GM12878 (cell line): ENCODE results near the gene APOLD1.

Experiments
- GABPA ChIP-seq: IDR thresholded peaks from 2 replicates; pipeline ENCODE4 v1.6.1; 2014; ENCODE audit warnings: antibody characterized with exemption, low read depth, mild to moderate bottlenecking, inconsistent platforms
- JUND ChIP-seq: IDR thresholded peaks from 2 replicates; pipeline ENCODE4 v1.6.1; 2012; ENCODE audit warnings: low read depth, mild to moderate bottlenecking, low read length, improper control_type of control experiment, moderate library complexity
- MTA3 ChIP-seq: IDR thresholded peaks from 2 replicates; pipeline ENCODE4 v1.6.1; 2012; ENCODE audit warnings: low read length, inconsistent platforms, borderline replicate concordance
- NRF1 ChIP-seq: conservative IDR thresholded peaks from 2 replicates; pipeline ENCODE4 v1.6.1; 2011; ENCODE audit warnings: mild to moderate bottlenecking, low read depth, low read length, improper control_type of control experiment
- SREBF2 ChIP-seq: IDR thresholded peaks from 2 replicates; pipeline ENCODE4 v1.6.1; 2012; ENCODE audit warnings: mild to moderate bottlenecking, low read length
- TF ChIP-seq, protein P1 (sequence below), 3 experiments: IDR thresholded peaks in 2 of 3; conservative IDR thresholded peaks in 1 of 3; 2 replicates each; pipeline ENCODE4 v1.5.1; 2011; ENCODE audit warnings: low read depth in 3 of 3, low read length in 3 of 3, mild to moderate bottlenecking in 3 of 3, control low read depth in 2 of 3, moderate library complexity in 2 of 3, inconsistent platforms in 1 of 3, mixed read lengths in 1 of 3; ENCODE audit not compliant: control insufficient read depth in 2 of 3, insufficient read depth in 1 of 3; ENCODE audit errors: extremely low read depth in 1 of 3

DNA sequence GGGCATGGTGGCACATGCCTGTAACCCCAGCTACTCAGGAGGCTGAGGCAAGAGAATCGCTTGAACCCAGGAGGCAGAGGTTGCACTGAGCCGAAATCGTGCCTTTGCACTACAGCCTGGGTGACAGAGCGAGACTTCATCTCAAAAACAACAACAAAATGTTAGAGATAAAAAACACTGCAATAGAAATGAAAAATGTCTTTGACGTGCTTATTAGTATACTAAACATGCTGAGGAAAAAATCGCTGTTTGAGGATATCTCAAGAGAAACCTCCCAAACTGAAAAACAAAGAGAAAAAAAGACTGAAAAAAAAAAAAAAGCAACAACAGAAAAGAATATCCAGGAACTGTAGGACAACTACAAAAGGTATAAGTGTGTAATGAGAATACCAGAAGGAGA is 15.2 kb upstream of the APOLD1 start:
- TF ChIP-seq, protein P1, sequence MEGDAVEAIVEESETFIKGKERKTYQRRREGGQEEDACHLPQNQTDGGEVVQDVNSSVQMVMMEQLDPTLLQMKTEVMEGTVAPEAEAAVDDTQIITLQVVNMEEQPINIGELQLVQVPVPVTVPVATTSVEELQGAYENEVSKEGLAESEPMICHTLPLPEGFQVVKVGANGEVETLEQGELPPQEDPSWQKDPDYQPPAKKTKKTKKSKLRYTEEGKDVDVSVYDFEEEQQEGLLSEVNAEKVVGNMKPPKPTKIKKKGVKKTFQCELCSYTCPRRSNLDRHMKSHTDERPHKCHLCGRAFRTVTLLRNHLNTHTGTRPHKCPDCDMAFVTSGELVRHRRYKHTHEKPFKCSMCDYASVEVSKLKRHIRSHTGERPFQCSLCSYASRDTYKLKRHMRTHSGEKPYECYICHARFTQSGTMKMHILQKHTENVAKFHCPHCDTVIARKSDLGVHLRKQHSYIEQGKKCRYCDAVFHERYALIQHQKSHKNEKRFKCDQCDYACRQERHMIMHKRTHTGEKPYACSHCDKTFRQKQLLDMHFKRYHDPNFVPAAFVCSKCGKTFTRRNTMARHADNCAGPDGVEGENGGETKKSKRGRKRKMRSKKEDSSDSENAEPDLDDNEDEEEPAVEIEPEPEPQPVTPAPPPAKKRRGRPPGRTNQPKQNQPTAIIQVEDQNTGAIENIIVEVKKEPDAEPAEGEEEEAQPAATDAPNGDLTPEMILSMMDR (IDR thresholded peaks at IDR 0.05 in 2 of 3, conservative IDR thresholded peaks at IDR 0.05 in 1 of 3; ENCODE audit: control insufficient read depth in 2 of 3, extremely low read depth in 1 of 3, insufficient read depth in 1 of 3, low read depth in 3 of 3, low read length in 3 of 3) = no peak
- TF ChIP-seq SREBF2 (no peak), NRF1 (no peak), JUND (no peak), MTA3 (no peak), GABPA (no peak)
